CD4-positive, alpha-beta T cell treated with Interferon alpha-2 for 1 hour (primary cell): Measurements from ENCODE around the gene MCOLN2.
A peak's percentile ranks its signal among the peaks of the same experiment; 100 is the strongest.

Experiments used
- DNase-seq, 2 donors: peaks; one replicate each; pipeline ENCODE4 v3.0.0-alpha.2; 2020 to 2022

MCOLN2 gene

GRCh38 chr1:84892705-84893618 is 104.0 kb downstream of the MCOLN2 start, which contains the start of gene LPAR3:
Gene LPAR3, minus strand, starts transcription at chr1:84893206. Its CDS starts 27,086 bp downstream, at chr1:84866120.
- peak in 1 of 2 donors; percentile 30 for DNase-seq

DNA sequence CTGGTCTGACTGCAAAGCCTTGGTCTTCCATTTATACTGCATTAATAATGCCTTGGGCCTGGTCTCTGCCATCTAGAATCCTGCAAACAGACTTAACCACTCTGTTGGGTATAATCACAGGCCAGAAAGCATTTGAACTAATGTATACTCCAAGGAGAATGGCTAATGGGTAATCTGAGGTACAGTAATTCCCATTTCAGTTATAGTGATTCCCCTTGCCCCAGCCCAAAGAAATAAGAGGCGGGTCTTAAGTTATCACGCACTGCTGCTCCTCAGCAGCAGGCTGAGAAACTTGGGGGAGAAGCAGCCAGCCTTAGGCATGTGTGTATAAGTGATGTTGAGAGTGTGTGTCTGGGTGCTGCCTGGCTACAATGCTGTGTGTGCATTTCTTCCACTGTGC is 106.3 kb downstream of the MCOLN2 start:
- no peak for DNase-seq

DNA sequence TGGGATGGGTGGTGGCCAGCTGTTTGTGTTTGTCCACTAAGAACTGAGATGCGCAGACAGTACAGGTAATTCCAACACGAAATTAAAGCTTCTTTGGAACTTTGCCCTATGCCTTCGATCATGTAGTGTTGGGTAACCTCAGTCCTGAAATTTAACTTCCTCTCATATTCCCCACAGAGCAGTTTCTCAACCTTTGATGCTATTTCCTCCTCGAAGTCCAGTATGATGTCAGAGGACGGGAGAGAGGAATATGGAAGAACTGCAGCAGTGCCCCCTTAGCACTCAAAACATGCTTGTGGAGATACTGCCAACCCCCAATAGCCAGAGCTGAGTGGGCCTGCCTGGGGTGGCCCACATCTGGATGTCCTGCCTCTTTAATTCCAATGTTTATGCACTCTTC is 107.5 kb downstream of the MCOLN2 start:
- DNase-seq: no peak

GRCh38 chr1:84888753-84889152 is 108.2 kb downstream of the MCOLN2 start:
- no peak for DNase-seq

DNA sequence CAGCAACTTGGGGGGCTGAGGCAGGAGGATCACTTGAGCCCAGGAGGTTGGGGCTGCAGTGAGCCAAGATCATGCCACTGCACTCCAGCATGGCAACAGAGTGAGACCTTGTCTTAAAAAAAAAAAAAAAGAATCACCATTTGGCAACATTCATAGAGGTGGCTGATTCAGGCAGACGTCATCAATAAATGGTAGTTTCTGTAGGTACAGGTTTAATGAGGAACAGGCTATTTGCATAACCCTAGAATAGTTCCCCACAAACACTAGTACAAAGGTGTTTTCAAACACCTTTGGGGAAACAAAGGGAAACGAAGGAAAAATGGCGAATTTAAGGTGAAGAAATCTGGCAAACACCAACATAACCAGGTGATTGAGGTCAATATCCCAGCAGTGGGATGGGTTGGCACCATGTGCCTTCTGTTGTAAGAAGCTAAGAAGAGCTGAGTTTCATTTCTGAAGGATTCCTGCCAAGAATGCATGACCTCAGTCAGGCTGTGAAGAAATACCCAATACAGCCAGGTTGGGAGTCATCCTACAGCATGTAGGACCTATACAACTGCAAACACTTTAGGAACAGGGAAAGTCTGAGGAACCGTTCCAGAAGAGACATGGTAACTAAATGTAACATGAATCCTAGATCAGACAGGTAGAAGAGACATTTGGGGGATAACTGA is 109.5 kb downstream of the MCOLN2 start:
- DNase-seq: no peak

DNA sequence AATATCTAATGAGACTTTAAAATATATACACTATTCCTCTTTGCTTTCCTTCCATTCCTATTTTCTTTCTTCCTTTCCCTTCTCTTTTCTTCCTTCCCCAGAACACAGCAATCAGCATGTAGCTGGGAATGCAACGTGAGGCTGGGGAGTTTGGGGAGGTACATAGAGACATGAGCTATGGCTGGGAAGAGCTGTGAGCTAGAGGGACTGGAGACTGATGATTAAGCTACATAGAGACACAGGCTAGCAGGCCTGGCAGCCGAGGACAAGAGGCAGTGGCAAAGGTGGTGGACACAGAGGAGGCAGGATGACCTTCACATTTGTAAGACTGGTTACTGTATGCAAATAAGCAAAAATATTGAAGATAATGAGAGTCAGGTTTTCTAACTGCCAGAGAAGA is 111.4 kb downstream of the MCOLN2 start:
- no peak for DNase-seq

GRCh38 chr1:84884671-84885389 is 112.1 kb downstream of the MCOLN2 start:
- DNase-seq: no peak

DNA sequence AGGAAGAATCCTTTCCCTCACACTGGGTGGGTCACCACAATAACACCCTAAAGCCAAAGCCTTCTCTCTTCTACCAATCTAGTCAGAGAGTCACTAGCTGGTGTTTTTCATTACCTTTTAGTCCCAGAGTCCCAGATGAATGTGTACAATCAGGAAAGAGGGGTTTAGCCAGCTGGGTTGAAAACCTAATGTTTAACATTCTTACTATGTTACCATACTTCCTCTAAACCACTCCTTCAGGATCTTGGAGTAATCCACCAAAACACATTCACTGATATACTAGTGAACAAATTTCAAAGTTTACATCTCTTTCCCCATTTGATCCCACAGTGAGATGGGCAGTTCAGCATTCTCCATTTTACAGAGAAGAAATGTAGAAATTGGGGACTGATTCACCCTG is 113.6 kb downstream of the MCOLN2 start:
- no peak for DNase-seq

GRCh38 chr1:84877592-84877991 is 119.3 kb downstream of the MCOLN2 start:
- DNase-seq: no peak

- DNase-seq: peak in 1 of 2 donors; percentile 47
These were observed 120.6 kb downstream of the MCOLN2 start for GRCh38 chr1:84876353-84876752.
